ENCODE measurements around the gene RBM24. TPM values are rescaled to one million over a fixed set of nuclear protein-coding genes. Genes with fewer than 3 reads are reported as not detected.

RBM24 gene
- total and polyA plus RNA-seq, 9 of the 15 experiments (the other 6 are each of a cell fraction or from before 2014, with no cell fraction given), result not detected

DNA sequence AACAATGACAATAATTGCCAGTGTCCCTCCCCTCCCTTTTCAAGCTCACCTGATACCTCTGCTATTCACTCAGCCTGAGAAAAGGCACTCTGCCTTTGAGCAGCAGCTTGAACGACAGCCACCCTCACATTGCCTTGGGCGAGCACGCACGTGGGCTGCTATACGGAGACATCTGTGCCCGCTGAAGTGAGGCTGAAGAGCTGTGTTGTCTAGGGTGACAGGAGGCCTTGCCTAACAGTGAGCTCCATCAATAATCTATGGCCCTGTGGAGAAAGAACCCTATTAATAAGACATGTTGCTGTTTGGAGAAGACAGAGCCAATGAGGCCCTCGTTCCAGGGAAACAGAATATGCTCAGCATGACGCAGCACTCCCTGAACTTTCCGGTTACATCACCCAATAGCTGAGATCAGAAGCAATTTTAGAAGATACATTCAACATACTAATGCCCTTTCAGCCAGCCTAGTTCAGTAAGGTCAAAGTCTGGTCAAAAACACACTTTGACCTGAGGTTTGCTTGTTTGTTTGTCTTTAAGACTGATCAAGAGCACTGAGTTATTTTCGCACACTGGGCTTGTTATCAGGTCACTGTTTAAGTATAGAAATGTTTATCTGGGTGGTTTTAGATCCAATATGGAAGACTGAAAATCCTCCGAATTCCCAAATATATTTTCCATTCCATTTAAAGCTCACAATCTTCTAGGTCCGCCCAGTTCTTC, 30.6 kb downstream of the RBM24 start (continued):
- TF ChIP-seq NFIC (IDR thresholded peaks at IDR 0.05), result no peak
- 0 out of 2 replicates have a peak, but pooled peaks have one; percentile 50 for TF ChIP-seq CBFB (CRISPR knock-in tag; IDR thresholded peaks at IDR 0.05)
- TF ChIP-seq SNIP1 (IDR thresholded peaks at IDR 0.05; ENCODE audit: low read depth), result no peak
- TF ChIP-seq MEF2A (IDR thresholded peaks at IDR 0.05; ENCODE audit: control insufficient read depth, low read depth, low read length), result peak; percentile 82
- TF ChIP-seq KAT2B (IDR thresholded peaks at IDR 0.05; ENCODE audit: low read depth, low read length), result no peak
- TF ChIP-seq ZC3H4 (CRISPR knock-in tag; IDR thresholded peaks at IDR 0.05; ENCODE audit: borderline replicate concordance), result no peak
- no peak for TF ChIP-seq IRF2 (CRISPR knock-in tag; IDR thresholded peaks at IDR 0.05)
- no peak for TF ChIP-seq RFX5 (IDR thresholded peaks at IDR 0.05; ENCODE audit: low read depth, low read length)
- TF ChIP-seq ZNF197 (CRISPR knock-in tag; IDR thresholded peaks at IDR 0.05; ENCODE audit: low read depth), result no peak
- TF ChIP-seq TRIM28 (IDR thresholded peaks at IDR 0.05), result no peak
- peak; percentile 56; the same call in 1 of the 2 replicates for TF ChIP-seq EHMT2 (IDR thresholded peaks at IDR 0.05)
- peak; percentile 64 for TF ChIP-seq MEF2D (tag; conservative IDR thresholded peaks at IDR 0.05; ENCODE audit: low read depth)
- TF ChIP-seq TCF7L2 (IDR thresholded peaks at IDR 0.05; ENCODE audit: low read depth, low read length), result no peak
- TF ChIP-seq, protein P1, sequence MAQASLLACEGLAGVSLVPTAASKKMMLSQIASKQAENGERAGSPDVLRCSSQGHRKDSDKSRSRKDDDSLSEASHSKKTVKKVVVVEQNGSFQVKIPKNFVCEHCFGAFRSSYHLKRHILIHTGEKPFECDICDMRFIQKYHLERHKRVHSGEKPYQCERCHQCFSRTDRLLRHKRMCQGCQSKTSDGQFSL (CRISPR knock-in tag; IDR thresholded peaks at IDR 0.05), result no peak
- TF ChIP-seq, protein P1 (tag; IDR thresholded peaks at IDR 0.05), result peak in 1 of 2 experiments; percentile 41; a peak in 1 of 4 replicates
- TF ChIP-seq, protein P2, sequence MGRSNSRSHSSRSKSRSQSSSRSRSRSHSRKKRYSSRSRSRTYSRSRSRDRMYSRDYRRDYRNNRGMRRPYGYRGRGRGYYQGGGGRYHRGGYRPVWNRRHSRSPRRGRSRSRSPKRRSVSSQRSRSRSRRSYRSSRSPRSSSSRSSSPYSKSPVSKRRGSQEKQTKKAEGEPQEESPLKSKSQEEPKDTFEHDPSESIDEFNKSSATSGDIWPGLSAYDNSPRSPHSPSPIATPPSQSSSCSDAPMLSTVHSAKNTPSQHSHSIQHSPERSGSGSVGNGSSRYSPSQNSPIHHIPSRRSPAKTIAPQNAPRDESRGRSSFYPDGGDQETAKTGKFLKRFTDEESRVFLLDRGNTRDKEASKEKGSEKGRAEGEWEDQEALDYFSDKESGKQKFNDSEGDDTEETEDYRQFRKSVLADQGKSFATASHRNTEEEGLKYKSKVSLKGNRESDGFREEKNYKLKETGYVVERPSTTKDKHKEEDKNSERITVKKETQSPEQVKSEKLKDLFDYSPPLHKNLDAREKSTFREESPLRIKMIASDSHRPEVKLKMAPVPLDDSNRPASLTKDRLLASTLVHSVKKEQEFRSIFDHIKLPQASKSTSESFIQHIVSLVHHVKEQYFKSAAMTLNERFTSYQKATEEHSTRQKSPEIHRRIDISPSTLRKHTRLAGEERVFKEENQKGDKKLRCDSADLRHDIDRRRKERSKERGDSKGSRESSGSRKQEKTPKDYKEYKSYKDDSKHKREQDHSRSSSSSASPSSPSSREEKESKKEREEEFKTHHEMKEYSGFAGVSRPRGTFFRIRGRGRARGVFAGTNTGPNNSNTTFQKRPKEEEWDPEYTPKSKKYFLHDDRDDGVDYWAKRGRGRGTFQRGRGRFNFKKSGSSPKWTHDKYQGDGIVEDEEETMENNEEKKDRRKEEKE (IDR thresholded peaks at IDR 0.05; ENCODE audit: borderline replicate concordance in 1 of 2, control insufficient read depth in 1 of 2, low read depth in 2 of 2, low read length in 1 of 2), result no peak
- no peak for TF ChIP-seq ZNF778 (CRISPR knock-in tag; IDR thresholded peaks at IDR 0.05)
- TF ChIP-seq, protein P3, sequence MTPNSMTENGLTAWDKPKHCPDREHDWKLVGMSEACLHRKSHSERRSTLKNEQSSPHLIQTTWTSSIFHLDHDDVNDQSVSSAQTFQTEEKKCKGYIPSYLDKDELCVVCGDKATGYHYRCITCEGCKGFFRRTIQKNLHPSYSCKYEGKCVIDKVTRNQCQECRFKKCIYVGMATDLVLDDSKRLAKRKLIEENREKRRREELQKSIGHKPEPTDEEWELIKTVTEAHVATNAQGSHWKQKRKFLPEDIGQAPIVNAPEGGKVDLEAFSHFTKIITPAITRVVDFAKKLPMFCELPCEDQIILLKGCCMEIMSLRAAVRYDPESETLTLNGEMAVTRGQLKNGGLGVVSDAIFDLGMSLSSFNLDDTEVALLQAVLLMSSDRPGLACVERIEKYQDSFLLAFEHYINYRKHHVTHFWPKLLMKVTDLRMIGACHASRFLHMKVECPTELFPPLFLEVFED (CRISPR knock-in tag; conservative IDR thresholded peaks at IDR 0.05), result no peak
- TF ChIP-seq CEBPG (CRISPR knock-in tag; IDR thresholded peaks at IDR 0.05), result 0 out of 2 replicates have a peak, but pooled peaks have one; percentile 43
- TF ChIP-seq CEBPG (tag; conservative IDR thresholded peaks at IDR 0.05 in 1 of 2, IDR thresholded peaks at IDR 0.05 in 1 of 2), result peak; percentile 59 to 92; a peak in 3 of 4 replicates
- peak; percentile 77; the same call in 1 of the 2 replicates for TF ChIP-seq ZNF589 (CRISPR knock-in tag; IDR thresholded peaks at IDR 0.05; ENCODE audit: low read depth)
- peak; percentile 85 for TF ChIP-seq C11orf30 (IDR thresholded peaks at IDR 0.05; ENCODE audit: low read depth)
- TF ChIP-seq, protein P4, sequence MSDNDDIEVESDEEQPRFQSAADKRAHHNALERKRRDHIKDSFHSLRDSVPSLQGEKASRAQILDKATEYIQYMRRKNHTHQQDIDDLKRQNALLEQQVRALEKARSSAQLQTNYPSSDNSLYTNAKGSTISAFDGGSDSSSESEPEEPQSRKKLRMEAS (CRISPR knock-in tag; IDR thresholded peaks at IDR 0.05), result peak; percentile 36; the same call in 1 of the 2 replicates
